PC-3 (cell line): ENCODE results near the gene TTLL10. TPM values are rescaled to one million over a fixed set of nuclear protein-coding genes. Genes with fewer than 3 reads are reported as not detected.

Experiments
- ATAC-seq: fragments of 200-7000 bp; cut with Tn5 transposase; 2 replicates; pipeline ENCODE4 v1.9.1; 2020; ENCODE audit warnings: mild to moderate bottlenecking, moderate library complexity
- BruUV-seq: library from RNA; stranded (reverse); fragments of 400-500 nt; replicated peaks from 2 replicates; lab custom pipeline; 2021; lab: Mats Ljungman, UMichigan
- CTCF ChIA-PET: fragments of 300-600 bp; sonication (Branson Sonifier 250); formaldehyde crosslinking; loops from one replicate; lab custom pipeline; 2022; ENCODE audit warnings: antibody characterized with exemption; lab: Charles Lee
- POLR2A ChIA-PET: fragments of 300-600 bp; sonication (Branson Sonifier 250); formaldehyde crosslinking; loops from one replicate; lab custom pipeline; 2022; ENCODE audit warnings: antibody characterized with exemption; ENCODE audit not compliant: unreplicated experiment; lab: Charles Lee
- DNase-seq: peaks from one replicate; pipeline ENCODE4 v3.0.0-alpha.2; 2015
- H2AFZ ChIP-seq: fragments of 300-600 bp; sonication (generic); 2 replicates; pipeline ENCODE4 v1.6.0; 2016; ENCODE audit warnings: antibody characterized with exemption, low read length
- H3F3A ChIP-seq: fragments of 300-600 bp; sonication (generic); one replicate; pipeline ENCODE4 v1.6.0; 2017; ENCODE audit warnings: antibody characterized with exemption, low read length, control low read depth, mild to moderate bottlenecking; ENCODE audit not compliant: unreplicated experiment
- H3K27ac ChIP-seq: fragments of 300-600 bp; sonication (generic); 2 replicates; pipeline ENCODE4 v1.5.1; 2016; ENCODE audit warnings: mild to moderate bottlenecking, low read length
- H3K27me3 ChIP-seq: fragments of 300-600 bp; sonication (generic); 2 replicates; pipeline ENCODE4 v1.6.1; 2016; ENCODE audit warnings: low read length, mixed read lengths
- H3K36me3 ChIP-seq: fragments of 300-600 bp; sonication (generic); 2 replicates; pipeline ENCODE4 v1.6.1; 2016; ENCODE audit warnings: low read depth, mixed run types, low read length, mixed read lengths
- H3K4me1 ChIP-seq: fragments of 300-600 bp; sonication (generic); 2 replicates; pipeline ENCODE4 v1.5.1; 2016; ENCODE audit warnings: low read length; ENCODE audit not compliant: insufficient read depth
- H3K4me2 ChIP-seq: fragments of 300-600 bp; sonication (generic); 2 replicates; pipeline ENCODE4 v1.6.0; 2016; ENCODE audit warnings: low read length
- H3K4me3 ChIP-seq: fragments of 300-600 bp; sonication (generic); 2 replicates; pipeline ENCODE4 v1.5.1; 2016; ENCODE audit warnings: mild to moderate bottlenecking, low read length, mixed read lengths
- H3K79me2 ChIP-seq: fragments of 300-600 bp; sonication (generic); 2 replicates; pipeline ENCODE4 v1.6.1; 2017; ENCODE audit warnings: low read length, mixed read lengths
- H3K9ac ChIP-seq: fragments of 300-600 bp; sonication (generic); 2 replicates; pipeline ENCODE4 v1.6.0; 2016; ENCODE audit warnings: mild to moderate bottlenecking, low read length
- H3K9me2 ChIP-seq: fragments of 300-600 bp; sonication (generic); replicated peaks from 2 replicates; pipeline ENCODE4 v1.6.1; 2016; ENCODE audit warnings: mixed run types, low read length, mixed read lengths
- H3K9me3 ChIP-seq: fragments of 300-600 bp; sonication (generic); 2 replicates; pipeline ENCODE4 v1.6.1; 2016; ENCODE audit warnings: low read length, mixed read lengths
- H4K20me1 ChIP-seq: fragments of 300-600 bp; sonication (generic); 2 replicates; pipeline ENCODE4 v1.6.1; 2016; ENCODE audit warnings: low read length, mixed read lengths
- CTCF ChIP-seq: fragments of 300-600 bp; sonication (generic); conservative IDR thresholded peaks from 2 replicates; pipeline ENCODE4 v1.5.1; 2017; ENCODE audit warnings: antibody characterized with exemption, low read depth, mild to moderate bottlenecking, low read length
- EZH2 ChIP-seq: fragments of 300-600 bp; sonication (generic); IDR thresholded peaks from one replicate; pipeline ENCODE4 v1.6.1; 2017; ENCODE audit warnings: antibody characterized with exemption, mild to moderate bottlenecking, low read length; ENCODE audit not compliant: unreplicated experiment
- EZH2phosphoT487 ChIP-seq: fragments of 300-600 bp; sonication (generic); IDR thresholded peaks from 2 replicates; pipeline ENCODE4 v1.6.1; 2018; ENCODE audit warnings: mild to moderate bottlenecking, antibody characterized with exemption, low read length, borderline replicate concordance
- intact Hi-C: fragments of 100-400 bp; cut with micrococcal nuclease; formaldehyde crosslinking; loops from 2 replicates; pipeline ENCODE4 v1.9.0; 2023
- total RNA-seq: library from RNA; depleted of rRNA; stranded (reverse); fragments of >200 nt; gene quantifications from 2 replicates; pipeline ENCODE4 v1.2.3, GENCODE V29; 2014

Gene TTLL10
- total RNA-seq, 1 experiment from 2014 or later = 0.36 TPM

DNA sequence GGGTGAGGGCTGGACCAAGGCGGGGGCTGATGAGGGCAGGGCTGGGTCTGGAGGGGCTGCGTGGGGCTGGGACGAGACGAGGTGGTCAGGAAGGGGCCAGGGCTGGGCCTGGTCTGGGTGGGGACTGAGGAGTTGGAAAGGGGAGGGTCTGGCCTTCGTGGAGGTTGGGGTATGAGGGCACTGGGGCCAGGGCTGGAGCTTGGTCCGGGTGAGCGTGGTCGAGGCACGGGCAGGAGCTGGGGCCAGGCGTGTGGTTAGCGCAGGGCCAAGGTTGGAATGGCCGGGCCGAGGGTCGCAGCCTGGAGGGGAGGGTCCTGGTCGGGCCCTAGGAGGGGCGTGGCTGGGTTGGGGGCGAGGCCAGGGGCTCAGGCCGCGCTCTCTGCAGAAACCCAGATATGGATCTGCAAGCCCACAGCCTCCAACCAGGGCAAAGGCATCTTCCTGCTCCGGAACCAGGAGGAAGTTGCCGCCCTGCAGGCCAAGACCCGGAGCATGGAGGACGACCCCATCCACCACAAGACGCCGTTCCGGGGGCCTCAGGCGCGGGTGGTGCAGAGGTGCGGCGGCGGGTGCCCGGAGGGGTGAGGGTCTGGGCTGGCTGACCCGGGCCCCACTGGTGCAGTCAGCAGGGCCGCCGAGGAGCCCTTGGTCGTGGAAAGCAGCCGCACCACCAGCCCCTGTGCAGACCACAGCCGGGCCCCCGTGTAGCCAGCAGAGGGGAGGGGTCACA, 9.0 kb downstream of the TTLL10 start:
- H3K79me2 ChIP-seq = no peaks in the 10 kb centered on the region
- ATAC-seq (no peak), DNase-seq (no peak)
- H3K4me3 ChIP-seq = no peak overlapping the region
- BruUV-seq = no TSS peak
- H3K27ac ChIP-seq = no peak overlapping the region
- no peaks in the 10 kb centered on the region for H4K20me1 ChIP-seq
- TF ChIP-seq EZH2 (no peak), CTCF (no peak), EZH2phosphoT487 (no peak)
- CTCF ChIA-PET = no interaction called here
- intact Hi-C loops = no loop called here
- no peaks in the 10 kb centered on the region for H3K9me3 ChIP-seq
- POLR2A ChIA-PET = no interaction called here
- H3K27me3 ChIP-seq = no peaks in the 10 kb centered on the region
- H3K9ac ChIP-seq = no peak overlapping the region
- H3K36me3 ChIP-seq = no peaks in the 10 kb centered on the region
- H3F3A ChIP-seq = no peaks in the 10 kb centered on the region
- H3K4me1 ChIP-seq = no peaks in the 10 kb centered on the region
- no peak overlapping the region for H3K4me2 ChIP-seq
- H2AFZ ChIP-seq = no peak overlapping the region
- H3K9me2 ChIP-seq = no peaks in the 10 kb centered on the region

GRCh38 chr1:1183221-1183747, 9.6 kb downstream of the TTLL10 start:
- H3K36me3 ChIP-seq = no peaks in the 10 kb centered on the region
- no peaks in the 10 kb centered on the region for H3K27me3 ChIP-seq
- H3K9me3 ChIP-seq = no peaks in the 10 kb centered on the region
- no peak overlapping the region for H3K4me3 ChIP-seq
- H3K9ac ChIP-seq = no peak overlapping the region
- DNase-seq (no peak), ATAC-seq (no peak)
- CTCF ChIA-PET = no interaction called here
- no peaks in the 10 kb centered on the region for H3K79me2 ChIP-seq
- H3K9me2 ChIP-seq = no peaks in the 10 kb centered on the region
- intact Hi-C loops = no loop called here
- H3K4me2 ChIP-seq = no peak overlapping the region
- no peak overlapping the region for H2AFZ ChIP-seq
- no peaks in the 10 kb centered on the region for H3F3A ChIP-seq
- BruUV-seq = no TSS peak
- TF ChIP-seq EZH2 (no peak), CTCF (no peak), EZH2phosphoT487 (no peak)
- no peaks in the 10 kb centered on the region for H3K4me1 ChIP-seq
- no peaks in the 10 kb centered on the region for H4K20me1 ChIP-seq
- H3K27ac ChIP-seq = no peak overlapping the region
- POLR2A ChIA-PET = no interaction called here
